Stimulated activated CD4-positive, alpha-beta T cell treated with anti-CD3 and anti-CD28 coated beads, Interleukin-1b, Interleukin-23, amount 100 ng/mL, for 48 hours (primary cell): ENCODE results near the gene BCKDHB.
"Not testable (repeated sequence)": the region's sequence is repeated elsewhere in the genome, so short reads cannot be mapped to it uniquely, and the experiment has no call there.

Experiments used
- DNase-seq: peaks from one replicate; pipeline ENCODE4 v3.0.0-alpha.2; 2020

The BCKDHB gene

GRCh38 chr6:80106418-80107235 lies at the start of gene BCKDHB:
TSS of gene BCKDHB (plus strand) at chr6:80106671. CDS start at chr6:80106694, 23 bp downstream.
- DNase-seq: peak; percentile 98

GRCh38 chr6:80060774-80061173 lies 45.7 kb upstream of the BCKDHB start:
- DNase-seq: no peak

- not testable (repeated sequence) for DNase-seq
These were observed 38.3 kb upstream of the BCKDHB start for GRCh38 chr6:80068146-80068545.

GRCh38 chr6:80070431-80070830 lies 36.0 kb upstream of the BCKDHB start:
- DNase-seq: not testable (repeated sequence)

- no peak for DNase-seq
These were observed 29.4 kb upstream of the BCKDHB start for GRCh38 chr6:80077067-80077466.

- no peak for DNase-seq
These were observed 17.8 kb upstream of the BCKDHB start for GRCh38 chr6:80088637-80089036.

- no peak for DNase-seq
These were observed 15.0 kb upstream of the BCKDHB start for GRCh38 chr6:80091506-80091905.

- DNase-seq: no peak
These were observed 12.5 kb upstream of the BCKDHB start for GRCh38 chr6:80094017-80094416.

GRCh38 chr6:80095600-80095999 lies 10.9 kb upstream of the BCKDHB start:
- no peak for DNase-seq

GRCh38 chr6:80098392-80098791 lies 8.1 kb upstream of the BCKDHB start:
- no peak for DNase-seq

- no peak for DNase-seq
These were observed 2.0 kb upstream of the BCKDHB start for GRCh38 chr6:80104520-80104919.

- no peak for DNase-seq
These were observed 476 bp upstream of the BCKDHB start for GRCh38 chr6:80105972-80106417.

GRCh38 chr6:80122576-80122975 lies 16.1 kb downstream of the BCKDHB start:
- not testable (repeated sequence) for DNase-seq

GRCh38 chr6:80126657-80127345 lies 20.3 kb downstream of the BCKDHB start:
- no peak for DNase-seq

- no peak for DNase-seq
These were observed 23.0 kb downstream of the BCKDHB start for GRCh38 chr6:80129485-80129884.

- peak; percentile 8 for DNase-seq
These were observed 26.5 kb downstream of the BCKDHB start for GRCh38 chr6:80133020-80133419.

- DNase-seq: no peak
These were observed 27.6 kb downstream of the BCKDHB start for GRCh38 chr6:80134065-80134464.

- DNase-seq: no peak
These were observed 36.1 kb downstream of the BCKDHB start for GRCh38 chr6:80142586-80142985.

GRCh38 chr6:80143419-80143937 lies 37.0 kb downstream of the BCKDHB start:
- DNase-seq: no peak

GRCh38 chr6:80144753-80145315 lies 38.4 kb downstream of the BCKDHB start:
- no peak for DNase-seq

GRCh38 chr6:80145509-80145908 lies 39.0 kb downstream of the BCKDHB start:
- DNase-seq: no peak

GRCh38 chr6:80145921-80146320 lies 39.5 kb downstream of the BCKDHB start:
- DNase-seq: no peak

- no peak for DNase-seq
These were observed 41.7 kb downstream of the BCKDHB start for GRCh38 chr6:80148220-80148619.

- DNase-seq: no peak
These were observed 45.2 kb downstream of the BCKDHB start for GRCh38 chr6:80151635-80152034.
